Ishikawa (cell line): ENCODE results near the gene RASSF5.

Experiments used
- CEBPB ChIP-seq: IDR thresholded peaks from 2 replicates; pipeline ENCODE4 v1.6.1; 2012
- CREB1 ChIP-seq: IDR thresholded peaks from 2 replicates; pipeline ENCODE4 v1.6.1; 2012; ENCODE audit warnings: low read depth
- EGR1 ChIP-seq: IDR thresholded peaks from 2 replicates; pipeline ENCODE4 v1.6.1; 2012
- EP300 ChIP-seq: IDR thresholded peaks from 2 replicates; pipeline ENCODE4 v1.6.1; 2012; ENCODE audit warnings: borderline replicate concordance
- FOXM1 ChIP-seq: IDR thresholded peaks from 2 replicates; pipeline ENCODE4 v1.6.1; 2012; ENCODE audit warnings: low read depth, borderline replicate concordance
- NFIC ChIP-seq: IDR thresholded peaks from 2 replicates; pipeline ENCODE4 v1.6.1; 2012
- RAD21 ChIP-seq: IDR thresholded peaks from 2 replicates; pipeline ENCODE4 v1.6.1; 2012; ENCODE audit warnings: low read depth
- TAF1 ChIP-seq: IDR thresholded peaks from 2 replicates; pipeline ENCODE4 v1.6.1; 2012; ENCODE audit warnings: low read depth, mild to moderate bottlenecking
- TCF12 ChIP-seq: IDR thresholded peaks from 2 replicates; pipeline ENCODE4 v1.6.1; 2012; ENCODE audit warnings: low read depth
- TEAD4 ChIP-seq: IDR thresholded peaks from 2 replicates; pipeline ENCODE4 v1.6.1; 2012
- YY1 ChIP-seq: IDR thresholded peaks from 2 replicates; pipeline ENCODE4 v1.6.1; 2012; ENCODE audit warnings: low read depth
- ZBTB7A ChIP-seq: IDR thresholded peaks from 2 replicates; pipeline ENCODE4 v1.6.1; 2012; ENCODE audit warnings: low read depth
- TF ChIP-seq, protein P1 (sequence below): IDR thresholded peaks from 2 replicates; pipeline ENCODE4 v1.6.1; 2012
- TF ChIP-seq, protein P2 (sequence below): IDR thresholded peaks from 2 replicates; pipeline ENCODE4 v1.6.1; 2012; ENCODE audit warnings: low read depth, mild to moderate bottlenecking
- TF ChIP-seq, protein P3 (sequence below): IDR thresholded peaks from 2 replicates; pipeline ENCODE4 v1.6.1; 2012

The RASSF5 gene

DNA sequence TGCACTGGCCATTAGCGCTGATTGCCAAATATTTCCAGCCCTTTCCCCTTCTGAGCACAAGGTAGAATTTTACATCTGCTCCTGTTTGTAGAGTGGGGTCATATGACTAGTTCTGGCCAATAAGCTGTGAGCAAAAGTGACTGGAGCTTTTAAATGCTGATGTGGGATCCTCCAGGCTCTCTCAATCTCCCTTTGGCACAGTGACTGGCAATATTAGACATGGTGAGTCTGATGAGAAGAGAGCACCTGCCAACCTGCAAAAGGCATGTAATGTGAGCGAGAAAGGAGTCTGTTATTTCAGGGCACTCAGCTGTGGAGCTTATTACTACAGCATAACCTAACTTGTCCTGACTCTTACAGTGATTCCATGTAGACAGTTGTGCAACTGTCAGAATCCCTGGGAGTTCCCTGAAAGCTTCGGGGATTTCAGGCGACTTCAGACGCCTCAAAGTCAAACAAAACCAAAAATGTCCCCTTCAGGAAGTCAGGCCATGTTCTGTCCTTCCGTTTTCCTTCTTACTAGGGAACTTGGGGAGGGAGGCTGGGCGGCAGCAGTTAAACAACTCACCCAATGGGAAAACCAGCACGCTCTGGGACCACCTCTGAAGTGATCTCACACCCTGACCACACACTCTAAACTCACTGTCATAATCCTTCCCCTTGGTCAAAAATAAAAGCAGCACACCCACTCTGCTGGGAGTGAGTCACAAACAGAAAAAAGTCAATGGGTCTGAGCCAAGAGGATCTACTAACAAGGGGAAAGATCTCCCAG lies 3.6 kb upstream of the RASSF5 start:
- no peak for TF ChIP-seq FOXM1
- no peak for TF ChIP-seq CREB1
- TF ChIP-seq EGR1, result no peak
- TF ChIP-seq NFIC, result peak; percentile 35; the same call in 1 of the 2 replicates
- no peak for TF ChIP-seq ZBTB7A
- TF ChIP-seq, protein P1, sequence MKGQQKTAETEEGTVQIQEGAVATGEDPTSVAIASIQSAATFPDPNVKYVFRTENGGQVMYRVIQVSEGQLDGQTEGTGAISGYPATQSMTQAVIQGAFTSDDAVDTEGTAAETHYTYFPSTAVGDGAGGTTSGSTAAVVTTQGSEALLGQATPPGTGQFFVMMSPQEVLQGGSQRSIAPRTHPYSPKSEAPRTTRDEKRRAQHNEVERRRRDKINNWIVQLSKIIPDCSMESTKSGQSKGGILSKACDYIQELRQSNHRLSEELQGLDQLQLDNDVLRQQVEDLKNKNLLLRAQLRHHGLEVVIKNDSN, result peak; percentile 72

DNA sequence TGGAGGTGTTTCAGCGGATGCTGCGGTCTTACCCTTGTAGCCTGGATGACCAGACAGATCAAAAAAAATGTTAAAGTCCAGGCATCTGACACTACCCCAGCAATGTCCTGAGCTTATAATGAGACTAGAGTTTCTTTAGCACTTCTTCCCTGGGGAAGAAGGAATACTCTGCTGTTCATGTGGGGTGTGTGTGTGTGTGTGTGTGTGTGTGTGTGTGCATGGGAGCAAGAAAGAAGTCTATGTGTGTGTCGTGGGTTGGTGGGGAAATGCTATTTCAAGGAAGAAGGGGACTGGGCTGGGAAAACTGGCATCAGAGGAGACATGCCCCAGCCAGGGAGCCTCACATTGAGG lies 3.0 kb upstream of the RASSF5 start:
- TF ChIP-seq YY1 (no peak), FOXM1 (no peak), TAF1 (no peak), TCF12 (no peak), NFIC (no peak), CREB1 (no peak), ZBTB7A (no peak), CEBPB (no peak), EGR1 (no peak)
- TF ChIP-seq, protein P2, sequence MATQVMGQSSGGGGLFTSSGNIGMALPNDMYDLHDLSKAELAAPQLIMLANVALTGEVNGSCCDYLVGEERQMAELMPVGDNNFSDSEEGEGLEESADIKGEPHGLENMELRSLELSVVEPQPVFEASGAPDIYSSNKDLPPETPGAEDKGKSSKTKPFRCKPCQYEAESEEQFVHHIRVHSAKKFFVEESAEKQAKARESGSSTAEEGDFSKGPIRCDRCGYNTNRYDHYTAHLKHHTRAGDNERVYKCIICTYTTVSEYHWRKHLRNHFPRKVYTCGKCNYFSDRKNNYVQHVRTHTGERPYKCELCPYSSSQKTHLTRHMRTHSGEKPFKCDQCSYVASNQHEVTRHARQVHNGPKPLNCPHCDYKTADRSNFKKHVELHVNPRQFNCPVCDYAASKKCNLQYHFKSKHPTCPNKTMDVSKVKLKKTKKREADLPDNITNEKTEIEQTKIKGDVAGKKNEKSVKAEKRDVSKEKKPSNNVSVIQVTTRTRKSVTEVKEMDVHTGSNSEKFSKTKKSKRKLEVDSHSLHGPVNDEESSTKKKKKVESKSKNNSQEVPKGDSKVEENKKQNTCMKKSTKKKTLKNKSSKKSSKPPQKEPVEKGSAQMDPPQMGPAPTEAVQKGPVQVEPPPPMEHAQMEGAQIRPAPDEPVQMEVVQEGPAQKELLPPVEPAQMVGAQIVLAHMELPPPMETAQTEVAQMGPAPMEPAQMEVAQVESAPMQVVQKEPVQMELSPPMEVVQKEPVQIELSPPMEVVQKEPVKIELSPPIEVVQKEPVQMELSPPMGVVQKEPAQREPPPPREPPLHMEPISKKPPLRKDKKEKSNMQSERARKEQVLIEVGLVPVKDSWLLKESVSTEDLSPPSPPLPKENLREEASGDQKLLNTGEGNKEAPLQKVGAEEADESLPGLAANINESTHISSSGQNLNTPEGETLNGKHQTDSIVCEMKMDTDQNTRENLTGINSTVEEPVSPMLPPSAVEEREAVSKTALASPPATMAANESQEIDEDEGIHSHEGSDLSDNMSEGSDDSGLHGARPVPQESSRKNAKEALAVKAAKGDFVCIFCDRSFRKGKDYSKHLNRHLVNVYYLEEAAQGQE, result no peak
- TF ChIP-seq, protein P1, result no peak

DNA sequence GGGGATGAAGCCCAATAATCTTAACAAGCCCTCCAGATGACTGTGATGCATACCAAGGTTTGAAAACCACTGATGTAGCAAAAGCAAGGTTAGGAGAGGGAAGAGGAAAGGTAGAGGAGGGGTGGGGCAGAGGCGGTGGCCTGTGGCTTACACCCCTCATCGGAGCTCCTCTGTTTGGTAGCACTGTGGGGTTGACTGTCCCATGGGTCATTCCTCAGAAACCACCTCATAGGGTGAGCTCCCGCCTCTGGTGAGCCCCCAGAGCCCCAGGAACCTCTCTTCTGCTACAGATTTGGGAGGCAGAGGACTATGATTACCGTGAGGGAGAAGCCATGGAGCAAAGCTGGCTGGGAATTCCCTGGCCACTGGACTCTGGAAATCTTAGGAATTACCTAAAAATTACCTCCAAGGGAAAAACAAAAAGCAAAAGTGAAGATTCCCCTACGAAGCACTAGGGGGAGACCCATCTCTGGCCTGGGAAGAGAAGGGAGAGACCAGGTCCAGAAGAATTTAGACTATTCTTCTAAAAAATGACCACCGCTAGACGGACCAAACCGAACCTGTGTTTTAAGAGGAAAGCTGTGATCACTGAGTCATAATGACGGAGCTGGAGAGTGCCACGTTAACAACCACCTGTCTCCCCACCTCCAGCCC lies 1.5 kb upstream of the RASSF5 start:
- TF ChIP-seq TAF1, result no peak
- peak; percentile 48 for TF ChIP-seq RAD21

DNA sequence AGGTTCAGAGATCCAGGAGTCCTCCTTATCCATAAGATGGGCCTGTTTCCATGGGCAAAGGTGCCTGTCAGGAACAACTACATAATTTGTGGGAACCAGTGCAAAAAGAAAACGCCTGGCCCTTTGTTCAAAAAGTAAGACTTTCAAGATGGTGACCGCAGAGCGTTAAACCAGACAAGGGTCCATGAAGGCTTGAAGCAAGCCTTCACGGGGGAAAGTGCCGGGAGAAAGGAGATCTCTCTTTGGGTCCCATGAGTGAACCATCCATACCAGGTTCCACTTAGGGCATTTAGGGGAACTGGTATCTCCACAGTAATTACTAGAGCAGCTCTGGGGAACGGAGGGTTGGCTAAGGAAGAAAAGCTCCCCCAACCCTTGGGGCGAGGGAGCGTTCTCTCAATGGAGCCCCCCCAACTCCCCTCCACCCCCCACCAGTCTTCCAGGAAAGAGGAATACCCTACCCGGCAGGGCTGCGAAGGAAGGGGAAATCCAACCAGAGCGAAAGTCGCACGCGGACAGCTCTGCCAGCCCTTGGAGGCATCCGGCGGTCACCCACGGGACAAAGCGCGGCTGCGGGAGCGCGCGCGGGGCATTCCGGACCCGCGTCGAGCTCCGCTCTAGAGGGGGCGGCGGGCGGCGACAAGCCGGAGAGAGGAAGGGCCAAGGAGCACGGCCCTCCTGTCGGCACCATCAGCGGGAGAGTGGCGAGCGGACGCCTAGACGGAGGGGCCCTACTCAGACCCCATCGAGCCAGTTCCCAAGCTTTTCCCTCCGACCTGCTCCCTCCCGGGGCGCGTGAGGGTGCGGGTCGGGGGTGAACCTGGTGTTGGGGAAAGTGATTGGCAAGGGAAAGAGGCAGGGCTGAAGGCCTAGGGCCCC lies 687 bp upstream of the RASSF5 start:
- TF ChIP-seq, protein P1, result no peak
- TF ChIP-seq ZBTB7A (no peak), RAD21 (no peak), TEAD4 (no peak), CREB1 (no peak), NFIC (no peak), YY1 (no peak), EP300 (no peak), TAF1 (no peak), CEBPB (no peak), TCF12 (no peak), EGR1 (no peak), FOXM1 (no peak)
- TF ChIP-seq, protein P2, result no peak
- TF ChIP-seq, protein P3, sequence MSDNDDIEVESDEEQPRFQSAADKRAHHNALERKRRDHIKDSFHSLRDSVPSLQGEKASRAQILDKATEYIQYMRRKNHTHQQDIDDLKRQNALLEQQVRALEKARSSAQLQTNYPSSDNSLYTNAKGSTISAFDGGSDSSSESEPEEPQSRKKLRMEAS, result no peak

DNA sequence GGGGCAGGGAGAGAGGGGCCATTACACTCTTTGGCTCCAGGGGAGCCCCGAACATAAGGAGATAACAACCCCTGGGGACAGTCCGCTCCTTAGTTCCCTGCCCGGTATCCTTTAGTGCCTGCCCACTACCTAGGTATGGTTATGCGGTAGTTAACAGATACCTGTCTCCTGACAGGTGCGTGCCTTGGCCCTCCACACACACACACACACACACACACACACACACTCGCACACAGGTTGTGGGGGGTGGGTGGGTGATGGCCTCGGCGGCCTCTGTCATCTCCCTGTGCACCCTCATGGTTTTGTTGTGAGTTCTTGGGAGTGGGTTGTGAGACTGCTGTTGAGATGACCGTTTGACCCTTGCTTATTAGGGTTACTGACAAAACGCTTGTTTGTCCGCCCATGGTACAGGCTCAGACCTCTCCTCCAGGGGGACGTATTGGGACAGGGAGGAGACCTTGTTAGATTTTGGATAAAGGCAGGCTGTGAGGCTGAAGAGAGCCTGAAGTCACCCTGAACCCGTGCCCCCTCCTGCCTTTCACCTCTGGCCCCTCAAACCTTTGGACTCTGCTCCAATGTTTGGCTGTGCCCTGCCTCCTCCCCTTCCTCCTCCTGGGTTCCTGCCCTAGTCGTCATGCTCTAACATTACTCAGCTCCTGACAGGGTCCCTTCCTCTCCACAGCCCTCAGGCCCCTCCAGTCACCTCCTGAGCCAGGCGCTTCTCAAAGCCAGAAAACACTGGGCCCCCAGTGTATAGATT lies 979 bp downstream of the RASSF5 start:
- TF ChIP-seq EP300 (no peak), EGR1 (no peak), RAD21 (no peak), CREB1 (no peak), NFIC (no peak), ZBTB7A (no peak), FOXM1 (no peak), TCF12 (no peak), CEBPB (no peak), TAF1 (no peak), YY1 (no peak), TEAD4 (no peak)
- TF ChIP-seq, protein P2, result no peak
- TF ChIP-seq, protein P1, result no peak
- TF ChIP-seq, protein P3, result no peak
